Gastroesophageal sphincter (tissue), 3 donors: Measurements from ENCODE around the gene CARD6.

Source experiments
- CTCF ChIP-seq, 4 experiments: fragments of 200-600 bp in 2 of 4; fragments of 450-650 bp in 2 of 4; sonication (generic) in 1 of 4; IDR thresholded peaks; one replicate each; pipeline ENCODE4 v1.5.1; 2017 to 2019; ENCODE audit warnings: antibody characterized with exemption in 4 of 4, mild to moderate bottlenecking in 2 of 4, moderate library complexity in 2 of 4
- EP300 ChIP-seq: sonication (generic); formaldehyde crosslinking; IDR thresholded peaks from one replicate; pipeline ENCODE4 v1.6.1; 2017; ENCODE audit warnings: antibody characterized with exemption, mild to moderate bottlenecking
- POLR2A ChIP-seq, 2 donors: fragments of 450-650 bp; IDR thresholded peaks; one replicate each; pipeline ENCODE4 v1.6.1; 2017; ENCODE audit warnings: antibody characterized with exemption in 2 of 2, mild to moderate bottlenecking in 2 of 2, moderate library complexity in 1 of 2
- POLR2AphosphoS5 ChIP-seq: sonication (generic); formaldehyde crosslinking; IDR thresholded peaks from one replicate; pipeline ENCODE4 v1.6.1; 2017; ENCODE audit warnings: antibody characterized with exemption

GRCh38 chr5:40841068-40841805, at the start of gene CARD6:
- no peak for TF ChIP-seq CTCF (IDR thresholded peaks at IDR 0.05)
- no peak for TF ChIP-seq POLR2A (IDR thresholded peaks at IDR 0.05)
- TF ChIP-seq EP300: no peak
- TF ChIP-seq POLR2AphosphoS5: no peak
